Measurements from ENCODE around the gene FOXG1. TPM values are rescaled to one million over a fixed set of nuclear protein-coding genes. Genes with fewer than 3 reads are reported as not detected.

Gene FOXG1
- total and polyA plus RNA-seq, 9 of the 15 experiments (the other 6 are each of a cell fraction or from before 2014, with no cell fraction given) = 0.56 to 3.7 (median 0.85) TPM

DNA sequence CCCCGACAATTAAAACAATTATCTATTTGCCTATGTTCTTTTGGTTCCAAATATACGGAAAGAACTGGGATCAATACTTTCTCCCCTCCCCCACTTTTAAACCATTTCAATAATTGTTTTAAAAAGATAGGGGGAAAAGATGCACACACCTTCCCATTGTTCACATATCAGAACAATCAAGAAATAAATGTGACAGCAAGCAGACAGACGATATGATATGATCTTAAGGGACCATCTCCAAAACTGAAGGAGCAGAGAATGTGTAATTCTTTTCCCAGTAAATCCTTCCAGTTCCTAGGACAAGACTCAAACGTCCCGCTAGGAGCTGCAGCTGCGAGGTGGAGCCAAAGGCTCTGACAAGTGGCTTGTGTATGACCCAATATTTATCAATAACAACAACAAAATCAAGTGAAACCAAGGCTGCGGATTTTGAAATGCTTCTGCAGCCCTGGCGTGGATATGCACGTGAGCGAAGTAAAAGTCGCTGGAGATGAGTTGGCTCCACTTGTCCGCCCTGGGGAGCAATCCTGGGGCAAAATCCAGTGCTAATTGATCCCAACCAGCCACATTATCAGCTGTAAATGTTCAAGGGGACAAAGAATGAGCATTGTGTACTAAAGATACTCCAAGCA, 8.2 kb upstream of the FOXG1 start:
- Histone ChIP-seq H3K4me3 (no peak overlapping the region), H3K79me2 (ENCODE audit: control insufficient read depth, insufficient read depth, low read length) (peaks cover under 1% of the 10 kb centered on the region; the same call in 1 of the 3 replicates), H3K9ac (ENCODE audit: insufficient read depth in 1 of 2, low read depth in 2 of 2, low read length in 2 of 2) (no peak overlapping the region), H2AFZ (ENCODE audit: low read depth, low read length) (no peak overlapping the region), H3K4me1 (replicated peaks in 1 of 2; ENCODE audit: control insufficient read depth in 2 of 2, insufficient read depth in 2 of 2, low read length in 2 of 2) (no peaks in the 10 kb centered on the region; a peak in 1 of 5 replicates), H3K27ac (ENCODE audit: extremely low read depth, low read depth, low read length) (no peak overlapping the region), H3K4me2 (ENCODE audit: insufficient read depth, low read length) (no peak overlapping the region), H3K9me3 (replicated peaks; ENCODE audit: control insufficient read depth, insufficient read depth, low read depth, low read length) (no peaks in the 10 kb centered on the region), H3K36me3 (ENCODE audit: control insufficient read depth, insufficient read depth, low read length) (no peaks in the 10 kb centered on the region), H3K27me3 (ENCODE audit: control insufficient read depth in 2 of 2, insufficient read depth in 2 of 2, low read length in 2 of 2) (no peaks in the 10 kb centered on the region; a peak in 1 of 5 replicates), H3K9me1 (ENCODE audit: control insufficient read depth, insufficient read depth, low read length) (no peaks in the 10 kb centered on the region), H4K20me1 (replicated peaks; ENCODE audit: control insufficient read depth, insufficient read depth, low read length) (no peaks in the 10 kb centered on the region)
- in situ Hi-C loops (cut with MboI) (loop anchor here (10.0 to 25.0 kb wide), 3 partner anchors 454 to 1454 kb away; no protein-coding TSS in a partner anchor), intact Hi-C loops (cut with micrococcal nuclease) (loop anchor here (10.0 kb wide), 1 partner anchor 256 kb away; no protein-coding TSS in a partner anchor)
- ChIA-PET CTCF (ENCODE audit: low intra/inter-chr PET ratio) (no interaction called here), POLR2A (no interaction called here)
- FAIRE-seq = no peak
- 48% methylated on average over 12 of the region's 12 CpGs for WGBS (ENCODE audit: insufficient coverage, low coverage, missing lambda C conversion rate)
- no TSS peak for BruUV-seq (replicated peaks)
- TF ChIP-seq CREB1 (IDR thresholded peaks at IDR 0.05) (no peak), CREB1 (CRISPR knock-in tag; IDR thresholded peaks at IDR 0.05) (no peak), NCOA4 (IDR thresholded peaks at IDR 0.05; ENCODE audit: partially characterized antibody) (no peak), ZEB2 (IDR thresholded peaks at IDR 0.05) (no peak), DACH1 (IDR thresholded peaks at IDR 0.05; ENCODE audit: partially characterized antibody) (no peak), ZNF277 (CRISPR knock-in tag; IDR thresholded peaks at IDR 0.05; ENCODE audit: borderline replicate concordance) (no peak), HSF4 (CRISPR knock-in tag; IDR thresholded peaks at IDR 0.05; ENCODE audit: borderline replicate concordance) (no peak), HIVEP1 (CRISPR knock-in tag; IDR thresholded peaks at IDR 0.05) (no peak)
- TF ChIP-seq, protein P1, sequence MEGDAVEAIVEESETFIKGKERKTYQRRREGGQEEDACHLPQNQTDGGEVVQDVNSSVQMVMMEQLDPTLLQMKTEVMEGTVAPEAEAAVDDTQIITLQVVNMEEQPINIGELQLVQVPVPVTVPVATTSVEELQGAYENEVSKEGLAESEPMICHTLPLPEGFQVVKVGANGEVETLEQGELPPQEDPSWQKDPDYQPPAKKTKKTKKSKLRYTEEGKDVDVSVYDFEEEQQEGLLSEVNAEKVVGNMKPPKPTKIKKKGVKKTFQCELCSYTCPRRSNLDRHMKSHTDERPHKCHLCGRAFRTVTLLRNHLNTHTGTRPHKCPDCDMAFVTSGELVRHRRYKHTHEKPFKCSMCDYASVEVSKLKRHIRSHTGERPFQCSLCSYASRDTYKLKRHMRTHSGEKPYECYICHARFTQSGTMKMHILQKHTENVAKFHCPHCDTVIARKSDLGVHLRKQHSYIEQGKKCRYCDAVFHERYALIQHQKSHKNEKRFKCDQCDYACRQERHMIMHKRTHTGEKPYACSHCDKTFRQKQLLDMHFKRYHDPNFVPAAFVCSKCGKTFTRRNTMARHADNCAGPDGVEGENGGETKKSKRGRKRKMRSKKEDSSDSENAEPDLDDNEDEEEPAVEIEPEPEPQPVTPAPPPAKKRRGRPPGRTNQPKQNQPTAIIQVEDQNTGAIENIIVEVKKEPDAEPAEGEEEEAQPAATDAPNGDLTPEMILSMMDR (IDR thresholded peaks at IDR 0.05 in 2 of 3, conservative IDR thresholded peaks at IDR 0.05 in 1 of 3; ENCODE audit: insufficient read depth in 2 of 3, low read depth in 1 of 3, low read length in 3 of 3) = no peak
- no peak for DNase-seq (ENCODE audit: extremely low read depth in 1 of 4, low spot score in 3 of 4)
- no peak for ATAC-seq
